KMS-11 (cell line): ENCODE data around the gene ARF5.

ENCODE experiments used
- H2AFZ ChIP-seq: fragments of 200-600 bp; sonication (generic); 2 replicates; pipeline ENCODE4 v1.6.1; 2016; ENCODE audit warnings: antibody characterized with exemption, mixed run types, low read depth
- H3K27ac ChIP-seq: fragments of 200-600 bp; sonication (generic); 2 replicates; pipeline ENCODE4 v1.6.1; 2016; ENCODE audit warnings: mild to moderate bottlenecking, mixed run types
- H3K27me3 ChIP-seq: fragments of 200-600 bp; sonication (generic); 2 replicates; pipeline ENCODE4 v1.6.1; 2017; ENCODE audit warnings: mild to moderate bottlenecking, low read depth, mixed run types, moderate library complexity; ENCODE audit not compliant: insufficient read depth
- H3K36me3 ChIP-seq: fragments of 200-600 bp; sonication (generic); 2 replicates; pipeline ENCODE4 v1.6.1; 2017; ENCODE audit warnings: mild to moderate bottlenecking, mixed run types; ENCODE audit not compliant: insufficient read depth
- H3K4me1 ChIP-seq: fragments of 200-600 bp; sonication (generic); 2 replicates; pipeline ENCODE4 v1.6.1; 2016; ENCODE audit warnings: mild to moderate bottlenecking, low read depth, mixed run types; ENCODE audit not compliant: poor library complexity, severe bottlenecking
- H3K4me2 ChIP-seq: fragments of 200-600 bp; sonication (generic); 2 replicates; pipeline ENCODE4 v1.7.0; 2016; ENCODE audit warnings: mild to moderate bottlenecking, mixed run types
- H3K4me3 ChIP-seq: fragments of 200-600 bp; sonication (generic); IDR thresholded peaks from 2 replicates; pipeline ENCODE4 v1.6.1; 2017; ENCODE audit warnings: low read depth, low read length, mixed read lengths; ENCODE audit not compliant: insufficient read depth
- H3K79me2 ChIP-seq: fragments of 200-600 bp; sonication (generic); 2 replicates; pipeline ENCODE4 v1.6.1; 2016; ENCODE audit warnings: low read depth, mixed run types; ENCODE audit not compliant: insufficient read depth
- H3K9ac ChIP-seq: fragments of 200-600 bp; sonication (generic); 2 replicates; pipeline ENCODE4 v1.6.1; 2016; ENCODE audit warnings: mild to moderate bottlenecking, mixed run types
- H4K20me1 ChIP-seq: fragments of 200-600 bp; sonication (generic); 2 replicates; pipeline ENCODE4 v1.6.1; 2016; ENCODE audit warnings: mild to moderate bottlenecking, mixed run types; ENCODE audit not compliant: insufficient read depth
- TF ChIP-seq, protein P1 (sequence below): fragments of 200-600 bp; sonication (generic); conservative IDR thresholded peaks from 2 replicates; pipeline ENCODE4 v1.6.1; 2017; ENCODE audit warnings: low read depth, mild to moderate bottlenecking, antibody characterized with exemption, low read length, moderate library complexity, mixed read lengths

ARF5 gene

DNA sequence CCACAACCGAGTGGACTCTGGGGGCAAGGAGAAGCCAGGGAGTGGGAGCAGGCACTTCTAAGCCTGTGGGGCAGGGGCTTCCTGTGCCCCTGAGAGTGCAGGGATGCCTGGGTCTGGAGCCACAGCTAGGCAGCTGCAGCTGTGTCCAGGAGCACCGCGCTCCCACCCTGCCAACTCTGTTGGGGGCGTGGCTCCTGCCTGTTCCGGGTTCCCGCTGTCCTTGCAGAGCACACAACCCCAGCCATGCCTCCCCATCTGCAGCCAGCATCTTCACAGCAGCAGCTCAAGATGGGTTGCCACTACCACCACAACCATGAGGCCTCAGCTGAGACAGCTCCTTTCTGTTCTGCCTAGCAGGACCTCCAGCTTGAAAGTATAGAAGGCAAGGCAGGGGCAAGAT is 21.1 kb downstream of the ARF5 start:
- H3K4me3 ChIP-seq: no peak overlapping the region
- TF ChIP-seq, protein P1, sequence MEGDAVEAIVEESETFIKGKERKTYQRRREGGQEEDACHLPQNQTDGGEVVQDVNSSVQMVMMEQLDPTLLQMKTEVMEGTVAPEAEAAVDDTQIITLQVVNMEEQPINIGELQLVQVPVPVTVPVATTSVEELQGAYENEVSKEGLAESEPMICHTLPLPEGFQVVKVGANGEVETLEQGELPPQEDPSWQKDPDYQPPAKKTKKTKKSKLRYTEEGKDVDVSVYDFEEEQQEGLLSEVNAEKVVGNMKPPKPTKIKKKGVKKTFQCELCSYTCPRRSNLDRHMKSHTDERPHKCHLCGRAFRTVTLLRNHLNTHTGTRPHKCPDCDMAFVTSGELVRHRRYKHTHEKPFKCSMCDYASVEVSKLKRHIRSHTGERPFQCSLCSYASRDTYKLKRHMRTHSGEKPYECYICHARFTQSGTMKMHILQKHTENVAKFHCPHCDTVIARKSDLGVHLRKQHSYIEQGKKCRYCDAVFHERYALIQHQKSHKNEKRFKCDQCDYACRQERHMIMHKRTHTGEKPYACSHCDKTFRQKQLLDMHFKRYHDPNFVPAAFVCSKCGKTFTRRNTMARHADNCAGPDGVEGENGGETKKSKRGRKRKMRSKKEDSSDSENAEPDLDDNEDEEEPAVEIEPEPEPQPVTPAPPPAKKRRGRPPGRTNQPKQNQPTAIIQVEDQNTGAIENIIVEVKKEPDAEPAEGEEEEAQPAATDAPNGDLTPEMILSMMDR: no peak
- no peaks in the 10 kb centered on the region for H4K20me1 ChIP-seq
- H3K4me1 ChIP-seq: no peaks in the 10 kb centered on the region
- no peak overlapping the region for H3K27ac ChIP-seq
- H3K9ac ChIP-seq: no peak overlapping the region
- H2AFZ ChIP-seq: no peak overlapping the region
- no peak overlapping the region for H3K4me2 ChIP-seq
- no peaks in the 10 kb centered on the region for H3K36me3 ChIP-seq
- H3K27me3 ChIP-seq: no peaks in the 10 kb centered on the region
- H3K79me2 ChIP-seq: no peaks in the 10 kb centered on the region

DNA sequence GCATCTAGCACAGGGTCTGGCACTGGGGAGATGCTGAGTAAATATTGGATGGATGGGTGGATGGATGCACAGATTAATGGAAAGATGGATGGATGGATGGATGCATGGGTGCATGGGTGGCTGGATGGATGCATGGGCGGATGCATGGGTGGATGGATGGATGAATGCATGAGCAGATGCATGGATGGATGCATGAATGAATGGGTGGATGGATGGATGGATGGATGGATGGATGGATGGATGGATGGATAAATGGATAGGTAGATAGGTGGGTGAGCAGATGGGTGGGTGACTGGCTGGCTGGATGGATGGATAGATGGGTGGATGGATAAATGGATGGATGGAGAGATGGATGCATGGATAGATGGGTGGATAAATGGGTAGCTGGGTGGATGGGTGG is 24.1 kb downstream of the ARF5 start:
- Histone ChIP-seq H3K9ac (no peak overlapping the region), H3K79me2 (no peaks in the 10 kb centered on the region), H2AFZ (no peak overlapping the region), H3K36me3 (no peaks in the 10 kb centered on the region), H3K4me3 (no peak overlapping the region), H3K27me3 (peaks cover 3% of the 10 kb centered on the region; the same call in 1 of the 2 replicates), H3K4me2 (no peak overlapping the region), H4K20me1 (no peaks in the 10 kb centered on the region), H3K27ac (no peak overlapping the region), H3K4me1 (no peaks in the 10 kb centered on the region)
- TF ChIP-seq, protein P1: no peak

DNA sequence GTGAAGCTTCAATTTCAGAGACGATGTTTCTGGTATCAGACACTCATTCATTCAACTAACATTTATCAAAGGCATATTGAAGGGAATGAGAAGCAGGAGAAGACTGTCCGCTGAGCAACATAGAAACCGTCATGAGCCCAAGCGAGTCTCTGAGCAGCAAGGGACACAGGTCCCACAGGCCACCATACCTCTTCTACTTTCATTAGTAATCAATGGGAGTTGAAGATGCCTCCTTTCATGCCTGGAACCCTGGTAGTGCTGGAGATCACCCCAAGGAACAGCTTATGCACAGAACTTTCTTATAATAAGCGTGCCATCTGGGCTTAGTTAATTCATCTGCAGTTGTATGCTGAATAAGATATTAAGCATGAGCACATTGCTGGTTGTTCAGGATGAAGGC is 28.5 kb downstream of the ARF5 start:
- Histone ChIP-seq H3K27me3 (peaks cover 3% of the 10 kb centered on the region; the same call in 1 of the 2 replicates), H3K79me2 (no peaks in the 10 kb centered on the region), H3K4me2 (no peak overlapping the region), H3K4me1 (peaks cover 6% of the 10 kb centered on the region), H2AFZ (no peak overlapping the region), H3K27ac (no peak overlapping the region), H3K4me3 (no peak overlapping the region), H3K36me3 (no peaks in the 10 kb centered on the region), H3K9ac (no peak overlapping the region), H4K20me1 (no peaks in the 10 kb centered on the region)
- TF ChIP-seq, protein P1: no peak

DNA sequence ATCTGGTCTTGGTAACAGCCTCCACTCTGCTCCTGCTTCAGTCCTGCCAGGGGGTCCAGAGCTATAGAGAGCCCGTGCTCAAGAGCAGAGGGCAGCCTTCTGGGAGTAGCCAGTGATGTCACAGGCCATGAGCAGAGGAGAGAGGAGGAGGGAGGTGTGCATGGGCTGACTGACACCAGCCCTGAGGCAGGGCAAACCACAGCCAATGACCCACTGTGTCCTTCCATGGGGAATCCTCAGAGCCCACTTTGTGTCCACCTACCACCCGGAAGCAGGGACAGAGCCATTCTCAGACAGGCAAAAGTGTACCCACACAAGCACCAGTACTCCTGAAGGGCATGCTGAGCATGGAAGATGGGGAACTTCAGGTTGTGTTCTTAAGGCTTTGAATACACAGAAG is 29.8 kb downstream of the ARF5 start, which contains the start of gene PAX4:
PAX4 (minus strand) TSS at position 101 of the 400 bp plus-strand sequence. CDS start 2,214 bp downstream, outside the sequence.
- peaks cover 3% of the 10 kb centered on the region; the same call in 1 of the 2 replicates for H3K27me3 ChIP-seq
- no peak within 1 kb of the TSS for H3K4me2 ChIP-seq
- no peaks in the 10 kb centered on the region for H3K36me3 ChIP-seq
- no peak within 1 kb of the TSS for H2AFZ ChIP-seq
- peaks cover 6% of the 10 kb centered on the region for H3K4me1 ChIP-seq
- no peak within 1 kb of the TSS for H3K9ac ChIP-seq
- H3K27ac ChIP-seq: no peak within 1 kb of the TSS
- no peak within 1 kb of the TSS for H3K4me3 ChIP-seq
- no peaks in the 10 kb centered on the region for H3K79me2 ChIP-seq
- no peaks in the 10 kb centered on the region for H4K20me1 ChIP-seq
- TF ChIP-seq, protein P1: no peak
